ENCODE data around the gene SLC25A12.

- TF ChIP-seq CTCF (IDR thresholded peaks at IDR 0.05; ENCODE audit: low read length) (no peak), EZH2 (IDR thresholded peaks at IDR 0.05; ENCODE audit: borderline replicate concordance, low read length) (no peak)
Observed at GRCh38 chr2:171836146-171836910, 57.7 kb downstream of the SLC25A12 start.

All from OCI-LY1 (cell line).